Sigmoid colon (tissue), 4 donors: Measurements from ENCODE around the gene INTS4.

Source experiments
- CTCF ChIP-seq, 4 experiments: fragments of 450-650 bp in 3 of 4; fragments of 200-600 bp in 1 of 4; IDR thresholded peaks; one replicate each; pipeline ENCODE4 v1.5.1; 2016 to 2019; ENCODE audit warnings: antibody characterized with exemption in 4 of 4, mild to moderate bottlenecking in 3 of 4, moderate library complexity in 2 of 4
- EP300 ChIP-seq, 4 donors: sonication (generic); formaldehyde crosslinking; IDR thresholded peaks; one replicate each; pipeline ENCODE4 v1.6.1; 2017; ENCODE audit warnings: antibody characterized with exemption in 4 of 4
- POLR2A ChIP-seq, 2 donors: fragments of 450-650 bp; IDR thresholded peaks; one replicate each; pipeline ENCODE4 v1.6.1; 2016; ENCODE audit warnings: antibody characterized with exemption in 2 of 2, mild to moderate bottlenecking in 2 of 2, moderate library complexity in 2 of 2
- POLR2AphosphoS5 ChIP-seq, 4 donors: sonication (generic); formaldehyde crosslinking; IDR thresholded peaks; one replicate each; pipeline ENCODE4 v1.6.1; 2017; ENCODE audit warnings: antibody characterized with exemption in 4 of 4

GRCh38 chr11:77828926-77829325 is 165.5 kb downstream of the INTS4 start:
- TF ChIP-seq CTCF (IDR thresholded peaks at IDR 0.05) (no peak), POLR2AphosphoS5 (IDR thresholded peaks at IDR 0.05) (no peak), EP300 (IDR thresholded peaks at IDR 0.05) (no peak), POLR2A (IDR thresholded peaks at IDR 0.05) (no peak)
